T-helper 1 cell treated with Interleukin-12 subunit alpha and Interleukin-12 subunit beta and Interleukin-4 antibody, amounts not matched to agents 30 ng/mL and 1 ng/mL, for 36 hours (primary cell): ENCODE measurements around the gene RAPGEF4. TPM values are rescaled to one million over a fixed set of nuclear protein-coding genes. Genes with fewer than 3 reads are reported as not detected.
"Not testable (repeated sequence)": the region's sequence is repeated elsewhere in the genome, so short reads cannot be mapped to it uniquely, and the experiment has no call there.

Experiments
- intact Hi-C: fragments of 100-400 bp; cut with micrococcal nuclease; formaldehyde crosslinking; loops from one replicate; pipeline ENCODE4 v1.15.1; 2024
- total RNA-seq: library from RNA; stranded (reverse); gene quantifications from 2 replicates; pipeline ENCODE4 v1.2.3, GENCODE V29; 2022

RAPGEF4 gene
- total RNA-seq, 1 donor from 2014 or later: 1.0 TPM

DNA sequence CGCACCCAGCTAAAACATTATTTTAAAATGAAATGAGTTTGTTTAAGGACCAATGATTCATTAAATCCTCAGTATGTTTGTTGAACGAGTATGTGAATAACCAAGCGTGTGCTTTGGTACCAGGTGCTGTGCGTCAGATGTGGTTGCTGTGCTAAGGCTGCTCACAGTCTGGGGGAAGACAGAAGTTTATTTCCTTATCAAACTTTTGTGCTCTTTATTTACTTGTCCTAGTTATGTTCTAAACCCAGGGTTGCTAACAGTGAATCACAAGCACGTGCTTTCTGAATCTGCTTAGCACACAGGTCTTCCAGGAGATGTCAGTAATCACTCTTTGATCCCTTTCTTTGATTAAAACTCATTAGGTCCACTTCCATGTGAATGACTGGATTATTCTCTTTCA is 37.0 kb downstream of the RAPGEF4 start:
- intact Hi-C loops: no loop called here

DNA sequence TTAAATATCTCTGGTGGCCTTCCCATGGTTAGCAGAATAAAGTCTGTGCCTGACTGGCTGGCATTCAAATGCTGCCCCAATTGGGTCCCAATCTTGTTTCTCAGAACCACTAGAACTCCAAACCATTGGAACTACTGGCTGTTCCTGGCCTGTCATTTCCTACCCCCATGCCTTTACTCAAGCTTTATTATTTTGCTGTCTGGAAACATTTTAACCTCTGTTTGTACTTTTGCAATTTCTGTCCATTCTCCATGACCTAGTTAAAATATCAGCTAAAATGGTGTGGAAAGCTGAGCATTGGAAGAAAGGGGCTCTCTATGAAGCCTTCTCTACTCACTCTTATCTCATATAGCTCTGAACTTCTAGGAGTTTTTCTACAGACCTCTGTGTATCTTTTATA is 38.7 kb downstream of the RAPGEF4 start:
- intact Hi-C loops: no loop called here

DNA sequence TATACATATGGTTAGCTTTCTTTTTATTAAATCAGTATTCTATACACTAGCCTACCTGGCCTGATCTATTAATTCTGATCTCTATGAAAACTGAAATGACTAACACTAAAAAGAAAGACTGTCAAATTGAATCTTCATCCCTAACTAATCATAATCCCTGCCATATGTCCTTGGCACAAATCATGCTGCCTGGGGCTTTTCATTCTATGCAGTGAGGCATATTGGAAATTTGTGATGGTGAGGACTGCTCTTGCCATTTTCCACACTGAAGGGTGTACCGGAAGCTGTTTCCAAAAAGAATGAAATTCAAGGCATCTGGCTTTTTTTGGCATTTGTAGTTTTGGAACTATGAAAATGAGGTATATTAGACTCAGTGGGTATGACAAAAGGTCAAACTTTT is 39.7 kb downstream of the RAPGEF4 start:
- intact Hi-C loops: no loop called here

DNA sequence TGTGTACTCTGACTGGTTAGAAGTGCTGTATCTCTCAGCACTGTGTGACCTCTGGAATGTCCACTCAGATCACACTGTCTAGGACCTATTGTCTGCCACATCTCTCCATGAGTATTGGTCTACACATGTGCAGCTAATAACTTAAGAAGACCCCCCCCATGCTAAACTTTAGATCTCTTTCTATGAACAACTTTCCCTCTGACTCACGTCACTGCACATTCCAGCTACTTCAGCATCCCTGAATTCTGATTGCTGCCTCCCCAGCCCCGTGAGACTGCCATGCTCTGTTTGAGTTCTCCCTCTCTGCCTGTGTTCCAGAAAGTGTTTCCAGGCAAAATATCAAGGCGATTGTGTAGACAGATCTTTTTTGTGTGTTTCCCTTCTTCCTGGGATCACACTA is 41.8 kb downstream of the RAPGEF4 start:
- intact Hi-C loops: no loop called here

DNA sequence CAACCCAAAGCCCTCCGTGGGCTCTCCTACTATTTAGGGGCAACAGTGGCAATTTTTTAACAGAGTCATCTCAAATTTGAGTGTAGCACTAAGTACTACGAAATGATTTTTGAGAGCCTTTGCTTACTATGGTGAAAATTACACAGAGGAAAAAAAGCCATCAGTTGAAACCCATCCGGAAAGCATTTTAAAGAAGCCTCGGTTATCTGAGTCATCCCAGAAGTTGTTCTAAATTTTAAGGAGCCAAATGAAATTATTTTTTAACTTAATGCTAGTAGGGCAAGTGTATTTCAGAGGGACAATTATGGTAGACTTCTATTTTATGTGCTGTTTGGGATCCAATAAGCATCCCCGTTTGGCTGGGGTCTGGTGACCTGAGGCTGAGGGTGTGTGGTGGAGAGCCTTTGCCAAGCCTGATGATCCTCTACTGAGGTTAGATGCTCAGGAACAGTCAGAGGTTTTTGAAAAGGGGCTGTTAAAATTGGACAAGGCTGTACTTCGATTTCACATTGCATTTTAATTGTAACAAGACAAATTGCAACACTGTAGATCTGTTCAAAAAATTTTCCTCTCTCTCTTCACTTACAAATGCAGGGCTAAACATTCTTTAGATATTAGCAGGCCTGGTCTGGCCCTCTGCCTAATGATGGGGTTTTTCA is 47.0 kb downstream of the RAPGEF4 start:
- intact Hi-C loops: no loop called here

DNA sequence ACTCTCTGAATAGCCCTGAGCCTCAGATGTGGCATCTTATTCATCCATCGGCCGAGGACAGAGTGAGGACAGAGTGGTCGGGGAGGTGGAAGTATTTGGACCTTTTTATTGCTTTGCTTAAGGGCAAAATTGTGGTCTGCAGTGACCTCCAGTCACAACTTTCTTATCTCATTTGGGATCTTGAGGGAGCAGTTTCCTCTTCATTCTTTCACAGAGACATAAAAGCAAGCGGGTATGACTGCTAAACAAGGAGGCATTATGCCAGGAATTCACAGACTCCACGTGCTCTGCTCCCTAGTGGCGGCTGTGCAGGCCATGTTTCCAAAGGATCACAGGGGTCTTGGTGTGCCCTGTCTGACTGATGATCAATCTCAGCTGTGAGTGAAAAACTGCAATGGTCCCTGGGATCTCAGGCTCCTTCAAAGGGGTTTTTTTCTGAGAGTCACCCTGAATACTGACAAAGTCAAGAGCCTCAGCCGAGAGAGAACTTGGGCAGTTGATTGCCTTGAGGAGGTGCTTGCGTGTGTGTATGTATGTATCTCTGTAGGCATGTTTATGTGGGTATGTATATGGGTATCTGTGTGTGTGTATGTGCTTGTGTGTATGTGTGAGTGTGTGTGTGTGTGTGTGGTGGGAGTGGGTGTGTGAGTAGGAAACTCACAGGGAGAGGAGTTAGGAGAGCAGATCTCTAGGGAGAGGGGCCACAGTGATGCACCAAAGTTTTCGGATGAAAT is 47.7 kb downstream of the RAPGEF4 start:
- intact Hi-C loops: no loop called here

DNA sequence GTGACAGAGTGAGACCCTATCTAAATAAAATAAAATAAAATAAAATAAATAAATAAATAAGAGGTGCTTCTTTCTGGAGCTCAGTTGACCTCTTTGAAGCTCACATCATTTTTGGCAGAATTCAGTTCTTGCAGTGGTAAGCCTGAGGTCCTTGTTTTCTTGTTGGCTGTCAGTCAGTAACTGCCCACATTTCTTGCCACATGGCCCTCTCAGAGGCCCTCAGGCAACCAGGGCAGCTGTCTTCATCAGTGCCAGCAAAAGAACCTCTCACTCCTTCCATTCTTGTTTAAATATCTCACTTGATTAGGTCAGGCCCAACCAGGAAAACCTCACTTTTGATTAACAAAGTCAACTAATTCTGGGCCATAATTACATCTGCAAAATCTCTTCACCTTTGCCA is 53.2 kb downstream of the RAPGEF4 start:
- intact Hi-C loops: no loop called here

DNA sequence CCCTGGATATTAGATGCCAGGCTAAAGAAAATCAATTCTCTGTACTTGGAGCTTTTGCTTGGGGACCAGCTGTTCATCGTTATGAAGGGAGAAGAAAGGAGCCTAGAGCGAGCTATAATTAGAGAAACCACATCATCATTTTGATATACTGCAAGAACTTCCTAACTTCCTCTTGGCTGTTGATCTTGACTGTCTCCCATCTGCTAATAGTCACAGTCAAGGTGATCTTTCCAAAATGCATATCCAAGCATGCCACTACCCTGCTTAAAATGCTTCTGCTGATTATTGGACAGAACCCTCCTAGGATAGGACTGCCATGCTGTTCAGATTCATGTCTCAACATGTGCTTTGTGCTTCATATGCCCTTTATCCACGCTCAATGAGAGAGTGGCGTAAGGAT is 54.8 kb downstream of the RAPGEF4 start:
- intact Hi-C loops: no loop called here

DNA sequence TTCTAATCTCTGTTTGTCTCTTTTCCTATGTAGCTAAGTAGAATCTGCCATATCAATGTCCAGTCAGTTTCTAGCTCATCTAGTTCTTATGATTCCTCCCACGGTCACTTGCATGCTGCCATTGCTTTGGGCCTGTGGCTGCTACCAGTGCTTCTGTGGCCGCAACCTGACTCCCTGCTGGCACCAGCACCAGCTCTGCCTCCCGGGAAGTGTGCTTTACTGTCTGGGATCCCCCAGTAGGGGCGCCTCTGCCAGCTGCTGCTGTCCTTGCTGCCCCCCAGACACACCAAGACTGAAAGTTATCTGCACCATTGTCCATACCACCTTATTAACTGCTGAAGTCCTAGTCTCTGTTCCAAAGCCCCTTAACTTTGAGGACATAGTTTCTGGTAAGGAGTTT is 56.3 kb downstream of the RAPGEF4 start:
- intact Hi-C loops: no loop called here

DNA sequence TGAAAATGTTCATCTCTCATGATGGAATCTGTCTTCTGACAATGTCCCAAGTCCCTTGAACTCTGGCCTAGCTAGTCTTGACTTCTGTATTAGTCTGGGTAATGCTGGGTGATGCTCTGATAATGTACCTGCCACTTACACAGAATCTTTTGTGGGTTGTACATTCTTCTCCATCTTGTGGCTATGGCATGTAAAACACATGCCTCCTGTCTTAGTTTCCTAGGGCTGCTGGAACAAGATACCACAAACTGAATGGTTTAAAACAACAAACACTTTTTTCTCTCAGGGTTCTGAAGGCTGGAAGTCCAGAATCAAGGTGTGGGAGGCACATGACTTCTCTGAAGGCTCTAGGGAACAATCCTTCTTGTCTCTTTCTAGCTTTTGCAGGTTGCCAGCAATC is 57.1 kb downstream of the RAPGEF4 start:
- intact Hi-C loops: no loop called here

DNA sequence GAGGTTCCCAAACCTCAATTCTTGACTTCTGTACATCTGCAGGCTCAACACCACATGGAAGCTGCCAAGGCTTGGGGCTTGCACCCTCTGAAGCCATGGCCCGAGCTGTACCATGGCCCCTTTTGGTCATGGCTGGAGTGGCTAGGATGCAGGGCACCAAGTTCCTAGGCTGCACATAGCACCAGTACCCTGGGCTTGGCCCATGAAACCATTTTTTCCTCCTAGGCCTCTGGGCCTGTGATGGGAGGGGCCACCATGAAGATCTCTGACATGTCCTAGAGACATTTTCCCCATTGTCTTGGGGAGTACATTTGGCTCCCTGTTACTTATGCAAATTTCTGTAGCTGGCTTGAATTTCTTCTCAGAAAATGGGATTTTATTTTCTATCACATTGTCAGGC is 67.7 kb downstream of the RAPGEF4 start:
- intact Hi-C loops: not testable (repeated sequence)

DNA sequence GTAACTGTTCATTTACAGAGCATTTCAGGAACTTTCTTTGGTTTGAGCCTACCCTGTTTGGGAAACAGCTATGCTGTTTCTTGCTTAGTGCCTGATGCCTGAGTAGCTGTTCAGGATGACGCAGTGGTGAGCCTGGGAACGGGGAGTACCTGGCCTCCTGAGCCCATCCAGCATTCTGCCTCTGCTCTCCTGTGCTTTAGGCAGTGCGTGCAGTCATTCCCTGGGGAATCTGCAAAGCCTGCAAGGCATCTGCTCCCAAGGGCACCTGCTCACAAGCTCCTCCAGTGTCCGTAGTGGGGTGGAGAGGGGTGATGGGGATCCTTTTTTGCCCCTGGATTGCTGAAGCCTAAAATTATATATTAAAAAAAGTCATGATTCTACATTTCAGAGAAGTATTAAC is 68.8 kb downstream of the RAPGEF4 start:
- intact Hi-C loops: no loop called here

DNA sequence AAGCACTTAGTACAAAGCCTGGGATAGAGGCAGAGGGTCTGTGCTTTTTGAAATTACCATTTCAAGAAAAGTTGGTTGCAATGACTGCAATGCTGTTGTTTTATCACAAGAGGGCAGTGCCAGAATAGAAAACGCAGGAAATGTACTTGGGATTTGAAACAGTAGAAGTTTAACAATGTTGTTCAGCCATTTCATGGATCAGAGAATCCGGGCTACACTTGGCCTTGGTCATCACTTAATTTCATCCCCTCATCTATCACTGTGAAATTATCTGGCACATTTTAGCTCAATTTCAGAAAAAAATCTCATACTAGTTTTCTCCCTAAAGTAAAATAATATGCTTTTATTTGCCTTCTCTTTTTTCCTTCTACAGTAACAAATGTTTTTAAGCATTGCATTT is 70.8 kb downstream of the RAPGEF4 start:
- intact Hi-C loops: loop anchor here (1.0 to 2.0 kb wide), 2 partner anchors 58 to 126 kb away; no protein-coding TSS in a partner anchor

DNA sequence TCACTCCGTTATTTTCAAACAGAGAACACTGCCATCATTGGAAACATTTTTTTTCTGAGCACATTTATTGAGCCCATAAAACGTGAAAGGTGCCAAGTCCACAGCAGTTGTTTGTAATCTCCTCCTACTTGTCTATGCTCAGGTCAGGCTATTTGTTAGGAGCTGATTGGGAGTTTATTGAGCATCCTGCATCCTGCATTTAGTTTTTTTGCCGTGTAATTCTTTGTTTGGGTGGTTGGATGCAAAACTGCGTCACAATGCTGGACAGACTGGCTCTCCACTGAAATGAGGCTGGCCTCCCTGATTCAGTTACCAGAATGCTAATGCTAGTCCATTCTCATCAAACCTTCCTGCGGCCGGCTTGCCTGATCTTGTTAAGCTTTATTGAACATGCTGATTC is 71.4 kb downstream of the RAPGEF4 start:
- intact Hi-C loops: loop anchor here (1.0 to 2.0 kb wide), 2 partner anchors 58 to 125 kb away; no protein-coding TSS in a partner anchor

DNA sequence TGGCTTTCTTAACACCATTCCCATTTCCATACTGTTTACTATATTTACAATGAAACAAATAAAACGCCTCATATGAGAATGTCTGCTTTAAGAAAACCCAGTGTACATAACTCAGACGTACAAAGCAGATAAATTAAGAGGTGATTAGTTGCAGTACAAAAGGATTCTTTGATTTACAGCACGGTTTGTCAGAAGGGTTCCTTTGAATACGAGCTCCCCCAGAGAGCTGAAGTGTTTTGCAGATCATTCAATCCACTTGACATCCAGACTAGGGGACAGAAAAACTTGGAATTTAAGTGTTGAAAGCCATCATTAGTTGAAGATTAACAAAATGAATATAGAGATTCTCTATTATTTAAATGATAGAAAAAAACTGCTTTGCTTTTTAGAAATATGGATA is 72.5 kb downstream of the RAPGEF4 start:
- intact Hi-C loops: no loop called here

DNA sequence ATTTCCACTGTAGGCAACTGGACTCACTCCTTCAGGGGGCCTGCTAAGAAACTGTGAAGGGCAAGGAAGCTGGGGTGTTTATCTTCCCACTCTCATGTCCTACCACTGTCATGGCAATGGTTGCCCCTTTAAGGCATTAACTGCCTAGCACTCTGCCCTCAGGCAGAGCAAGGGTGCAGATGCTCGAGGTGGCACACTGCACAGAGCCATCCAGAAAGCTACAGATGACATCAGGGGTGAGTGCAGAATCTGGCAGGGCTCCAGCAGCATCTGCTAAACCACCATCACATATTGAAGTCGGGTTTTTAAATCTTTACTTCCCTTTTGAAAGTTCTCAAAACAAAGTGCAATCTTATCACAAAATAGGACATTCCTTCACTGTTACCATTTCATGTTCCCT is 75.4 kb downstream of the RAPGEF4 start:
- intact Hi-C loops: no loop called here

DNA sequence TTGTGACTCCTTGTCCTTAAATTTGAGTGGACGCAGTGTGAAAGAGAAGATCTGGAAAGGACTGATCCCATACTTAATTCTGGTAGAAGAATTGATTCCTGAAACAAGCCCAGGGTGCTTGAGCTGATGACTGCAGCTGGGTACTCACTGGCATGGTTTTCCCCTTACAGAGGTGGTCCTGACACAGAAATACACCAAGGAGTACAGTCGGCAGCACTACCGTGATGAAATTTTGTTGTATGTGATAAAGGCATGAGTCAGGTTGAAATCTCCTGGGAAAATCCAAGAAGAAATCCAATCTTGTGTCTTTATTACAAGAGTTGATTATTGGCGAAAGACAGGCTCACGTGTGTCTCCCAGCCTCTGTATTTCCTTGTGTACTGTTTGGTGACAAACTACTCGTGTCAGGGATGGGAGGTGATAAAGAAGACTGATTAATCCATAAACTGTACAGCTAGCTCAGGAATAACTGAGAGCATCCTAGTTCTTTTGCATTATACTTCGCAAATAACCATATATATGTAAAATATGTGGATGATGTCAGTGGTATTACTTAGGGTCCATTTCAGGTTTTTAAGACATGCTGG is 76.6 kb downstream of the RAPGEF4 start:
- intact Hi-C loops: no loop called here

DNA sequence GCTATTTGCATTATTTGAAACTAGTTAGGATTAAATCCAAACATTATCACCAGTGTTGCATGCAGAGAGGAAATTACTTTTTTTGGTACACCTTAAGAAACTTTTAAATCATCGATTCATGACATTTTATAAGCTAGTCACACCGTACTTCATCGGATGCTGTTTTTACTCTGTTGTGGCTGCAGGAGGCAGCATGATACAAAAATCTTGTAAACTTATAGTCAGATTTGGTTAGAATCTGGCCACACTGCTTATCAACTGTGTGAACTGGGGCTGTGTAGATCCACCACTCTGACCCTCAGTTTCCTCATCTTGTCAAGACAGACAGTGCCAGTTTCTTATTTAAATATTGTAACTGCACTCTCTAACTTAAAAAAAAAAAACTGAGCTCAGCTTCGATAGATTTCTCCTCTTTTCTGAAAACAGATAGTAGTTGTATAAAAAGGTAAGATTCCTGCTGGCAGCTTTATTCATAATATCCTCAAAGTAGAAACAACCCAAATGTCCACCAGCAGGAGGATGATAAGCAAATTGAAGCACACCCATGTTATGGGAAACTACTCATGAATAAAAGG is 77.8 kb downstream of the RAPGEF4 start:
- intact Hi-C loops: no loop called here

DNA sequence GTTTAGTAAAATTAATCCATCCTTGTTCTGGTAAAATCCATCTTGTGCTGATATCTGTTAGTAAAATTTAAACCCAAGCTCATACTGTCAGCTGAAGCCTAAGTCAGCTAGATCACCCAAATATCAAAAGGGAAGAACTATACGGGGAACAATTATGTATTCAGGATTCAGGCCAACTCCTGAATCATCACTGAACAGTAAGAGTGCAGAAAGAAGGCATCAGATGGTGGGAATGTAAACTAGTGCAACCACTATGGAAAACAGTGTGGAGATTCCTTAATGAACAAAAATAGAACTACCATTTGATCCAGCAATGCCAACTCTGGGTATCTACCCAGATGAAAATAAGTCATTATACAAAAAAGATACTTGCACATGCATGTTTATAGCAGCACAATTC is 81.8 kb downstream of the RAPGEF4 start:
- intact Hi-C loops: no loop called here

DNA sequence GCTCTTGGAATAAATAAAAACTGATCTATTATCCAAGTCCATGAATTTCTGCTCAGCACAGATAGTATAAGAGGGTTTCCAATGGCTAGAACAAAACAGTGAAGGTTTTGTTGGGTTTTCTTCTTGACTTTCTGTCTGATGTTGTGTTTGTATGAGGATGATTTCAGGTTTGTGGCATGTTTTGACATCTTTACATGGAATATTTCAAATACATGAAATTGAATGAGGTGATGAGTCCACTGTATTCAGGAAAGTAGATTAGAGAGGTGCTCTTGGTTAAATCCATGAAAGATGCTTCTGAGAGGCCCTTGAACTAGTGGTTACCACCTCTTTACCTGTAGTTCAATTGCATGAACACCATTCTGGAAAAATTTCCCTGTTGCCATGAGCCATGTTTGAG is 84.3 kb downstream of the RAPGEF4 start:
- intact Hi-C loops: no loop called here

DNA sequence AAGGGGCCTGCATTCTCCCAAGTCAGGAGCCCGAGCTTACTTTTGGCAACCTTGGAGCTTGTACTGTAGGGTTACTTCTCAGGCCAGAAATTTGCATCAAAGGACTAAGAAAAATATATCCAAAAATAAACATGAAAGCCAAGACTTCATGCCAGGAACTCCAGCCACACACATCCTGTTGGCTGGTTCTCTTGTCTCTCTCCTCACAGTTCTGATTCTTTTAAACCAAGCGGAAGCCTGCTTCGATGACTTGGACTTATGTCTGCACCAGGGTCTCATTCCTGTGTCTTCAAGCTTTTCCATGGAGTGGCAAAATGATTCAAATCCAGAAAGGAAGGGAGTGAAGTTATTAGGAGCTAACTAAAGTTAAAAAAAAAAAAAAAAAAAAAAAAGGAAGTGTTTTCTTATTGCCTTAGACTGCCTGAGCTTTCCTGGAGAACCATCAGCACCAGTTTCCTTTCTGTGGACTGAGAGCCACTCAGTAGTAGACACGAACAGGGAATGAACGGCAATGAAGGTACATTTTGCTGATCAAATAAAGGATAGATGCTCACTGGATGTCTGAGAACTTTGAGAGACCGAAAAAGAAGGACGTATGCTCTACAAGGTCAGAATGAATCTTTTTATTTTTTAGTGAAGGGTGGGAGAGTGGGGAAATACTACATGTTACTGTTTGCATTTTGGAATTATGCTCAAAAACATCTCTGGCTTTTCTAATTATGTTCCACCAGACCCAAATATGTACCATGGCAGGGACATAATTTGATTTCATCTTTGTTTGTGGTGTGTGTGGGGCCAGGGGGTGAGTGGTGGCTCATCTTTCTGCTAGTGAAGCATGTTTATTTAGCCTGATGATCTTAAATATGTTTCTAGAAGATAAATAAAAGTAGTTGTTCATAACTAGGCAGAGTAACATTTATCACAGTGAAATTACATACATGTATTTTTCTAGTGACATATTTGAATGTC is 86.0 kb downstream of the RAPGEF4 start:
- intact Hi-C loops: no loop called here
